GM12878 (cell line): ENCODE results near the gene ISCU. TPM values are rescaled to one million over a fixed set of nuclear protein-coding genes. Genes with fewer than 3 reads are reported as not detected.

Experiments used
- ATAC-seq: fragments of 200-7000 bp; cut with Tn5 transposase; 3 replicates; pipeline ENCODE4 v1.9.1; 2020; ENCODE audit warnings: mild to moderate bottlenecking, moderate library complexity
- BruUV-seq: library from RNA; stranded (reverse); fragments of 400-500 nt; replicated peaks from 2 replicates; lab custom pipeline; 2021; lab: Mats Ljungman, UMichigan
- CTCF ChIA-PET: fragments of 300-600 bp; sonication (Branson Sonifier 250); formaldehyde crosslinking; extraction: SDS; loops from one replicate; lab custom pipeline; 2021; ENCODE audit warnings: inconsistent platforms; lab: Yijun Ruan, JAX
- POLR2A ChIA-PET: fragments of 350-600 bp; formaldehyde crosslinking; extraction: SDS; loops from one replicate; lab custom pipeline; 2021; ENCODE audit warnings: inconsistent platforms; lab: Charles Lee
- RAD21 ChIA-PET: fragments of 300-600 bp; sonication (Branson Sonifier 250); formaldehyde crosslinking; loops from one replicate; lab custom pipeline; 2023; ENCODE audit warnings: antibody characterized with exemption; ENCODE audit not compliant: unreplicated experiment; lab: Charles Lee
- SMC1A ChIA-PET: fragments of 300-600 bp; sonication (Branson Sonifier 250); formaldehyde crosslinking; loops from one replicate; lab custom pipeline; 2023; ENCODE audit not compliant: unreplicated experiment, uncharacterized antibody; lab: Charles Lee
- DNase-seq: peaks from one replicate; pipeline ENCODE4 v3.0.0-alpha.2; 2011; ENCODE audit warnings: low read depth, low spot score
- FAIRE-seq: peaks from 3 replicates; lab custom pipeline; 2011; peaks lifted over from hg19 to GRCh38; lab: Jason Lieb, UNC
- H2AFZ ChIP-seq: 2 replicates; pipeline ENCODE4 v1.6.0; 2011; ENCODE audit warnings: low read depth, low read length, control low read depth; ENCODE audit not compliant: control insufficient read depth
- H3K27ac ChIP-seq: 2 replicates; pipeline ENCODE4 v1.5.1; 2011; ENCODE audit warnings: control low read depth; ENCODE audit not compliant: control insufficient read depth, insufficient read depth
- H3K27me3 ChIP-seq, 2 experiments: replicated peaks in 1 of 2; 2 replicates each; pipeline versions ENCODE4 v1.6.0 to v1.6.1; 2011; ENCODE audit warnings: low read length in 1 of 2; ENCODE audit not compliant: control insufficient read depth in 2 of 2, insufficient read depth in 2 of 2
- H3K36me3 ChIP-seq, 2 experiments: 2 replicates each; pipeline ENCODE4 v1.5.1; 2011; ENCODE audit warnings: low read length in 1 of 2; ENCODE audit not compliant: control insufficient read depth in 2 of 2, insufficient read depth in 2 of 2
- H3K4me1 ChIP-seq: 2 replicates; pipeline ENCODE4 v1.6.1; 2011; ENCODE audit warnings: mild to moderate bottlenecking, low read length, moderate library complexity, mixed read lengths; ENCODE audit not compliant: control insufficient read depth, insufficient read depth
- H3K4me2 ChIP-seq: 2 replicates; pipeline ENCODE4 v1.6.0; 2011; ENCODE audit warnings: control low read depth; ENCODE audit not compliant: control insufficient read depth, insufficient read depth
- H3K4me3 ChIP-seq: fragments of 200-600 bp; sonication (generic); 2 replicates; pipeline ENCODE4 v1.5.1; 2016
- H3K79me2 ChIP-seq: 2 replicates; pipeline ENCODE4 v1.6.0; 2011; ENCODE audit warnings: low read length; ENCODE audit not compliant: control insufficient read depth, insufficient read depth
- H3K9ac ChIP-seq: 2 replicates; pipeline ENCODE4 v1.8.0; 2011; ENCODE audit warnings: low read length, control low read depth, mixed read lengths; ENCODE audit not compliant: control insufficient read depth, insufficient read depth
- H3K9me3 ChIP-seq: replicated peaks from 3 replicates; pipeline ENCODE4 v1.5.1; 2011; ENCODE audit warnings: mild to moderate bottlenecking, low read length; ENCODE audit not compliant: control insufficient read depth, insufficient read depth
- H4K20me1 ChIP-seq: 2 replicates; pipeline ENCODE4 v1.6.0; 2011; ENCODE audit not compliant: control insufficient read depth, insufficient read depth
- CUX1 ChIP-seq: IDR thresholded peaks from 2 replicates; pipeline ENCODE4 v1.6.1; 2012; ENCODE audit warnings: improper control_type of control experiment, low read depth, low read length; ENCODE audit not compliant: insufficient replicate concordance
- GATAD2B ChIP-seq: fragments of 450-650 bp; conservative IDR thresholded peaks from 2 replicates; pipeline ENCODE4 v1.6.1; 2017; ENCODE audit warnings: low read depth, mild to moderate bottlenecking, moderate library complexity
- WGBS: methylation state at CpG from one replicate; pipeline ENCODE4 v1.1.6; 2016; ENCODE audit warnings: low lambda C conversion rate; ENCODE audit not compliant: insufficient replicate concordance, insufficient coverage; ENCODE audit errors: missing lambda C conversion rate; 5-methylcytosine and 5-hydroxymethylcytosine counted together
- in situ Hi-C: fragments of 300-500 bp; cut with MboI; formaldehyde crosslinking; loops from 9 replicates; pipeline ENCODE4 v1.14.3; 2018; ENCODE audit warnings: mixed read lengths
- intact Hi-C: fragments of 100-400 bp; cut with micrococcal nuclease; formaldehyde crosslinking; loops from one replicate; pipeline ENCODE4 v1.14.2; 2022; ENCODE audit not compliant: unreplicated experiment
- polyA plus RNA-seq, 11 experiments: library from polyadenylated mRNA; depleted of rRNA in 4 of 11; unstranded in 6 of 11; stranded (reverse) in 5 of 11; fragments of >200 nt; fragmentation: Nextera tagmentation in 4 of 11; fragmentation: Illumina TruSeq in 1 of 11; extraction: Ambion mirVana in 4 of 11; extraction: Trizol in 1 of 11; gene quantifications; 1 replicate in 1 of 11; 2 replicates in 10 of 11; pipeline versions ENCODE4 v1.2.1 to v1.2.3, GENCODE V29; 2011 to 2016; ENCODE audit warnings: inconsistent platforms in 2 of 11, missing spikeins in 2 of 11, low read depth in 1 of 11
- total RNA-seq, 4 experiments: library from RNA; depleted of rRNA in 3 of 4; stranded (reverse); fragments of >200 nt in 3 of 4; fragmentation: Illumina TruSeq in 1 of 4; extraction: Trizol in 1 of 4; gene quantifications; 2 replicates each; pipeline versions ENCODE4 v1.2.1 to v1.2.3, GENCODE V29; 2013 to 2021

The ISCU gene
- total and polyA plus RNA-seq, 10 of the 15 experiments (the other 5 are each of a cell fraction or from before 2014, with no cell fraction given), result 32.8 to 260 (median 127) TPM

DNA sequence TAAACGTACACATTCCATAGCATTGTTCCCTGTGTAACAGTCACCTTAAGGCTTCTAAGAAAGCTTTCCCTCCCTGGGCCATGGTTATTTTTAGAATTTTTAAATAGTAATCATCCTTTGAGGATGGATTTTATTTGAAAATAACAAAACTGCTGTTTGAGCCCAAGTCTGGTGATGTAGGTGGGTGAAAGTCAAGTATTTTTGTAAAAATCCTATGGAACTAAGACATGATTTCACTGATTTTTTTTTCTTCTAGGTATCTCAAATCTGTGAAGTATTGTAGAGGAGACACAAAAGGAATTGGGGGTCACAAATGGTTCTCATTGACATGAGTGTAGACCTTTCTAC, 1.4 kb downstream of the ISCU start:
- ChIA-PET RAD21 (interaction anchor here (0.9 to 23.0 kb wide), 10 partner anchors 10 to 529 kb away, joined by 3 to 633 read pairs (median 18); partner anchors contain the start of genes ALKBH2 and SELPLG), POLR2A (interaction anchor here (1.0 to 14.2 kb wide), 5 partner anchors 10 to 100 kb away, joined by 4 to 211 read pairs (median 44); partner anchors contain the start of gene SELPLG), CTCF (interaction anchor here (1.0 to 21.5 kb wide), 12 partner anchors 8 to 386 kb away, joined by 4 to 866 read pairs (median 9); partner anchors contain the start of genes FICD and SELPLG), SMC1A (interaction anchor here (0.8 to 26.5 kb wide), 15 partner anchors 9 to 387 kb away, joined by 3 to 718 read pairs (median 11); partner anchors contain the start of gene SELPLG)
- H3K79me2 ChIP-seq, result peaks cover 72% of the 10 kb centered on the region
- no peak for FAIRE-seq
- DNase-seq, result no peak
- whole genome bisulfite sequencing, result 0% methylated on average over 1 of the region's 1 CpG
- H3K36me3 ChIP-seq, result peaks cover 6 to 24% of the 10 kb centered on the region in 2 experiments
- peaks cover 47% of the 10 kb centered on the region for H3K4me1 ChIP-seq
- ATAC-seq, result no peak
- no TSS peak for BruUV-seq
- H3K27ac ChIP-seq, result peak overlapping the region; percentile 100
- H2AFZ ChIP-seq, result no peak overlapping the region
- intact Hi-C loops (loop anchor here (1.0 to 5.0 kb wide), 7 partner anchors 23 to 389 kb away; partner anchors contain the start of gene CORO1C), in situ Hi-C loops (loop anchor here (5.0 kb wide), 1 partner anchor 389 kb away; no protein-coding TSS in a partner anchor)
- H3K9ac ChIP-seq, result peak overlapping the region; percentile 87
- TF ChIP-seq GATAD2B (no peak), CUX1 (peak; percentile 5)
- H3K4me3 ChIP-seq, result peak overlapping the region; percentile 89
- no peaks in the 10 kb centered on the region for H3K27me3 ChIP-seq
- no peaks in the 10 kb centered on the region for H4K20me1 ChIP-seq
- no peaks in the 10 kb centered on the region for H3K9me3 ChIP-seq
- peak overlapping the region; percentile 92 for H3K4me2 ChIP-seq
